ENCODE results near the gene DCUN1D5. TPM values are rescaled to one million over a fixed set of nuclear protein-coding genes. Genes with fewer than 3 reads are reported as not detected.

DCUN1D5 gene
- total and polyA plus RNA-seq, 2 of the 8 experiments (the other 6 are each of a cell fraction or from before 2014, with no cell fraction given) = 76.1 to 95.4 TPM

DNA sequence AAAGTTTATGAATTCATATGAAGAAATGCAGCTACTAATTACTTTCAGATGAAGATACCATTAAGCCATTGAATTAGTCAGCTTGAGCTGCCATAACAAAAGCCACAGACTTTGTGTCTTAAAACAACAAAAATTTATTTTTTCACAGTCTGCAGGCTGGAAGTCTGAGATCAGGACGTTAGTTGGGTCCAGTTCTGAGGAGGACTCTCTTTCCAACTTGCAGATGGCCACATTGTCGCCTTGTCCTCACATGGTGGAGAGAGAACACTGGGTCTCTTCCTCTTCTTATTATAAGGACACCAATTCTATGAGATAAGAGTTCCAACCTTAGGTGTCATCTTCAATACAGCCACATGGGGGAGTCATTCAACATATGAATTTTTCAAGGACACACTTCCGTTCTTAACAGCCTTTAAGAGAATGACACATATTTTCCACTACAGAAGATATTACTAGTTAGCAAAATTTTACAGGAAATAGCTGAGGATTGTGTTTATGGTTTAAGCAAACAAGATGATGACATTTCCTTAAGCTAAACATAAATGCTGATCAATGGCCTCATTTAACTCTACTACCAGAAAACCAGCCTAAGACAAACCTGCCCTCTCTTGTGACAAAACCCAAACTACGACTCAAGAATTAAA lies 56.0 kb downstream of the DCUN1D5 start (continued):
- no peak for TF ChIP-seq CHD7 (IDR thresholded peaks at IDR 0.05; ENCODE audit: insufficient replicate concordance, low read length)
- TF ChIP-seq RAD21 (IDR thresholded peaks at IDR 0.05 in 1 of 2, conservative IDR thresholded peaks at IDR 0.05 in 1 of 2; ENCODE audit: low read depth in 2 of 2, low read length in 2 of 2) = peak; percentile 44 to 46
- TF ChIP-seq KDM1A (IDR thresholded peaks at IDR 0.05; ENCODE audit: borderline replicate concordance, low read length) = no peak
- no peak for TF ChIP-seq PHF8 (conservative IDR thresholded peaks at IDR 0.05; ENCODE audit: low read depth, low read length)
- TF ChIP-seq JUND (IDR thresholded peaks at IDR 0.05; ENCODE audit: low read length) = 0 out of 2 replicates have a peak, but pooled peaks have one; percentile 52
- no peak for TF ChIP-seq ASH2L (IDR thresholded peaks at IDR 0.05; ENCODE audit: low read length)
- TF ChIP-seq EGR1 (IDR thresholded peaks at IDR 0.05; ENCODE audit: borderline replicate concordance, low read depth, low read length) = no peak
- no peak for TF ChIP-seq TEAD4 (IDR thresholded peaks at IDR 0.05; ENCODE audit: low read depth, low read length)
- no peak for TF ChIP-seq ATF3 (IDR thresholded peaks at IDR 0.05; ENCODE audit: insufficient read depth, low read depth, low read length)
- TF ChIP-seq MAFK (IDR thresholded peaks at IDR 0.05; ENCODE audit: low read depth, low read length) = no peak
